Heart right ventricle (tissue), 16 donors: ENCODE data around the gene KLC3. TPM values are rescaled to one million over a fixed set of nuclear protein-coding genes. Genes with fewer than 3 reads are reported as not detected.

ENCODE experiments used
- ATAC-seq, 8 donors: fragments of 200-7000 bp; cut with Tn5 transposase; one replicate each; pipeline ENCODE4 v1.9.1; 2020; ENCODE audit warnings: mild to moderate bottlenecking in 8 of 8, moderate library complexity in 8 of 8, moderate number of reproducible peaks in 1 of 8
- DNase-seq, 2 donors: peaks; one replicate each; pipeline ENCODE4 v3.0.0-alpha.2; 2020
- H3K27ac ChIP-seq, 10 donors: fragments of 200-600 bp; sonication (generic) in 2 of 10; one replicate each; pipeline versions ENCODE4 v1.5.0 to v1.8.0; 2020 to 2022; ENCODE audit warnings: mild to moderate bottlenecking in 3 of 10
- H3K27me3 ChIP-seq, 7 donors: fragments of 200-600 bp; one replicate each; pipeline ENCODE4 v1.8.0; 2021 to 2022; ENCODE audit warnings: mild to moderate bottlenecking in 2 of 7
- H3K36me3 ChIP-seq, 9 donors: fragments of 200-600 bp; sonication (generic) in 1 of 9; one replicate each; pipeline versions ENCODE4 v1.5.0 to v1.8.0; 2020 to 2022; ENCODE audit warnings: mild to moderate bottlenecking in 2 of 9
- H3K4me1 ChIP-seq, 9 donors: fragments of 200-600 bp; sonication (generic) in 1 of 9; one replicate each; pipeline versions ENCODE4 v1.5.0 to v1.8.0; 2020 to 2022; ENCODE audit warnings: mild to moderate bottlenecking in 4 of 9
- H3K4me3 ChIP-seq, 10 donors: fragments of 200-600 bp; sonication (generic) in 2 of 10; one replicate each; pipeline versions ENCODE4 v1.5.0 to v1.8.0; 2020 to 2022; ENCODE audit warnings: mild to moderate bottlenecking in 7 of 10, moderate library complexity in 2 of 10
- H3K9me3 ChIP-seq, 11 donors: fragments of 200-600 bp in 10 of 11; sonication (generic) in 2 of 11; one replicate each; pipeline versions ENCODE4 v1.5.0 to v1.8.0; 2013 to 2022; ENCODE audit warnings: mild to moderate bottlenecking in 2 of 11, control low read depth in 1 of 11, moderate library complexity in 1 of 11
- WGBS, 2 donors: extraction: QIAGEN DNeasy Blood & Tissue Kit; methylation state at CpG; one replicate each; pipeline ENCODE4 v1.1.7; 2013; ENCODE audit warnings: inconsistent platforms in 1 of 2; 5-methylcytosine and 5-hydroxymethylcytosine counted together
- intact Hi-C, 10 donors: fragments of 100-400 bp; cut with DNase I; formaldehyde crosslinking; loops; one replicate each; pipeline versions ENCODE4 v1.11.1 to v1.14.2; 2022
- polyA plus RNA-seq, 2 donors: library from polyadenylated mRNA; stranded (reverse); fragments of 200-250 nt; gene quantifications; one replicate each; pipeline ENCODE4 v1.2.3, GENCODE V29; 2013
- total RNA-seq, 10 donors: library from RNA; stranded (reverse); fragmentation: NEBNext Ultra II Directional in 3 of 10; extraction: Animal tissue kit (Norgen Biotek cat#: 25700) in 3 of 10; gene quantifications; one replicate each; pipeline versions ENCODE4 v1.2.1 to v1.2.4, GENCODE V29; 2021 to 2023
- TF ChIP-seq, protein P1 (sequence below), 9 donors: fragments of 200-600 bp; sonication (generic) in 2 of 9; IDR thresholded peaks; one replicate each; pipeline versions ENCODE4 v1.5.0 to v1.8.0; 2021 to 2022; ENCODE audit warnings: antibody characterized with exemption in 9 of 9, mild to moderate bottlenecking in 5 of 9, moderate library complexity in 1 of 9
- donor health status: Arrhythmogenic right ventricular cardiomyopathy.
- donor health status: ischemic (EF 13 %, LVEDD 7.1; RV severe dilation, severe dysfunction).
- donor health status: healthy with polysubstance abuse.
- donor health status: DM: no; HTN: yes; CAD: no.
- donor health status: DM: no; HTN: no; CAD: no.
- donor health status: ischemic (EF 25% LVEDD 6.9; RV normal size, moderate dysfunction).
- donor health status: ischemic (EF 25% LVEDD 5.7; RV mildly dilated, moderate dysfunction).
- donor health status: healthy.
- donor health status: DM: yes; HTN: yes; CAD: no.
- donor health status: Ischemic cardiomyopathy.
- donor health status: ischemic (EF 35%, LVEDD 5.7; RV mildly dilated, moderate dysfunction).
- donor health status: nonischemic (EF 11% LVEDD 7.7; RV severe dilation, severe dysfunction).
- donor health status: DM: yes; HTN: yes; CAD: no.
- donor health status: PGD.
- donor health status: ischemic (EF 29% LVEDD 5.4; RV normal size, mild dysfunction).
- donor health status: nonischemic (EF 23%, LVEDD 6.1; RV moderate dilation, normal function).

KLC3 gene
- total and polyA plus RNA-seq, 12 donors: 0.14 to 0.16 (median 0.14) TPM; not detected in 9

DNA sequence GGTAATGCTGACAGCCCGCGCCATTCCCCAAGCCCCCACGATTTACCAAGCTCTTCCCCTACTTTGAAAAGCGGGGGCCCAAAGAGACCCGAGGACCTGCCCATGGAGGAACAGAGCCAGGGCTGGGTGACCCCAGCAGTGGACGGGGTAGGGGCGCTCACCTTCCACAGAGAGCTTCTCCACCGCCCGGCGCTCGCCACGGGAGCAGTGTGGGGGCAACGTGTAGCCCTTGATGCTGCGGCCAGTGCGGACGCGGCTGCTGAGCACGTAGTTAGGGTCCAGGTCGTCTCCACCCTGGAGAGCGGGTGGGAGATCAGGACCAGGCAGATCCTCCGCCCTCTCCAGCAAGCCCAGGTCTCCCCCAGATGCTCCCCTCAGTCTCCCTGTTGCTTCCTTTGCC, 25.2 kb upstream of the KLC3 start:
- Histone ChIP-seq H3K36me3 (peaks cover 0 to 67% (median 0%) of the 10 kb centered on the region in 9 donors), H3K27me3 (peaks cover 0 to 10% (median 0%) of the 10 kb centered on the region in 7 donors), H3K4me1 (peaks cover 0 to 65% (median 5%) of the 10 kb centered on the region in 9 donors), H3K9me3 (no peaks in the 10 kb centered on the region), H3K27ac (no peak overlapping the region), H3K4me3 (no peak overlapping the region)
- DNase-seq: no peak
- 58 to 59% methylated on average over 21 of the region's 21 CpGs for WGBS, 2 donors
- ATAC-seq: peak in 2 of 8 donors; percentile 3 to 11
- TF ChIP-seq, protein P1, sequence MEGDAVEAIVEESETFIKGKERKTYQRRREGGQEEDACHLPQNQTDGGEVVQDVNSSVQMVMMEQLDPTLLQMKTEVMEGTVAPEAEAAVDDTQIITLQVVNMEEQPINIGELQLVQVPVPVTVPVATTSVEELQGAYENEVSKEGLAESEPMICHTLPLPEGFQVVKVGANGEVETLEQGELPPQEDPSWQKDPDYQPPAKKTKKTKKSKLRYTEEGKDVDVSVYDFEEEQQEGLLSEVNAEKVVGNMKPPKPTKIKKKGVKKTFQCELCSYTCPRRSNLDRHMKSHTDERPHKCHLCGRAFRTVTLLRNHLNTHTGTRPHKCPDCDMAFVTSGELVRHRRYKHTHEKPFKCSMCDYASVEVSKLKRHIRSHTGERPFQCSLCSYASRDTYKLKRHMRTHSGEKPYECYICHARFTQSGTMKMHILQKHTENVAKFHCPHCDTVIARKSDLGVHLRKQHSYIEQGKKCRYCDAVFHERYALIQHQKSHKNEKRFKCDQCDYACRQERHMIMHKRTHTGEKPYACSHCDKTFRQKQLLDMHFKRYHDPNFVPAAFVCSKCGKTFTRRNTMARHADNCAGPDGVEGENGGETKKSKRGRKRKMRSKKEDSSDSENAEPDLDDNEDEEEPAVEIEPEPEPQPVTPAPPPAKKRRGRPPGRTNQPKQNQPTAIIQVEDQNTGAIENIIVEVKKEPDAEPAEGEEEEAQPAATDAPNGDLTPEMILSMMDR (IDR thresholded peaks at IDR 0.05): no peak
- intact Hi-C loops: no loop called here

DNA sequence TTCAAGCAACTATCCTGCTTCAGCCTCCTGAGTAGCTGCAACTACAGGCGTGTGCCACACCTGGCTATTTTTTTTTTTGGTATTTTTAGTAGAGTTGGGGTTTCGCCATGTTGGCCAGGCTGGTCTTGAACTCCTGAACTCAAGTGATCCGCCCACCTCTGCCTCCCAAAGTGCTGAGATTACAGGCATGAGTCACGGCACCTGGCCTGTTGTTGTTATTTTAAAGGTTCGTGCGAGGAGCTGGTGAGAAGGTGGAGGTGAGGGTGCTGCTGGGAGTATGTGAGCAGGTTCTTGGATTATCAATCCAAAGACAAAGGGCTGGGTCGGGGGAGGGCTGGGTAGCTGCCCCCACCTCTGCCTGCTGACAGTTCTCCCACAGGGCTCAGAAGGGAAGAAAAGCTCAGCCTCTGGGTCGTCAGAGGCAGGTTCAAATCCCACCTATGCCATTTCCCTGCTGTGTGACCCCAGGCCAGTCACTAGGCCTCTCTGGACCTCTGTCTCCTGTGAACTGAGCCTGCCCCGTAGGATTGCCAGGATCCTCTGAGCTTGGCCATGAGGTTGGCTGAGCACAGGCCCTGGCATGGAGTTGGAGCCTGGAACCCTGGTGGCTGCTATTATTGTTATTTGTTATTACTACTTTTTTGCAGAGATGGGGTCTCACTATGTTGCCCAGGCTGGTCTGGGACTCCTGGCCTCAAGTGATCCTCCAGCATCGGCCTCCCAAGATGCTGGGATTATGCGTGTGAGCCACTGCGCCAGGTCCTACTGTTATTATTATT, 19.4 kb upstream of the KLC3 start:
- ATAC-seq (no peak), DNase-seq (no peak)
- TF ChIP-seq, protein P1 (IDR thresholded peaks at IDR 0.05): no peak
- intact Hi-C loops: loop anchor here in 1 of 10 donors (10.0 kb wide), 1 partner anchor 66 kb away; the partner anchor contains the start of gene MARK4
- Histone ChIP-seq H3K9me3 (no peaks in the 10 kb centered on the region), H3K27ac (peak overlapping the region in 8 of 10 donors; percentile 53 to 99 (median 96)), H3K4me1 (peaks cover 0 to 54% (median 8%) of the 10 kb centered on the region in 9 donors), H3K27me3 (peaks cover 0 to 37% (median 17%) of the 10 kb centered on the region in 7 donors), H3K4me3 (peak overlapping the region; percentile 32 to 64 (median 56)), H3K36me3 (peaks cover 0 to 32% (median 0%) of the 10 kb centered on the region in 9 donors)
- 44 to 61% methylated on average over 12 of the region's 12 CpGs for WGBS, 2 donors

DNA sequence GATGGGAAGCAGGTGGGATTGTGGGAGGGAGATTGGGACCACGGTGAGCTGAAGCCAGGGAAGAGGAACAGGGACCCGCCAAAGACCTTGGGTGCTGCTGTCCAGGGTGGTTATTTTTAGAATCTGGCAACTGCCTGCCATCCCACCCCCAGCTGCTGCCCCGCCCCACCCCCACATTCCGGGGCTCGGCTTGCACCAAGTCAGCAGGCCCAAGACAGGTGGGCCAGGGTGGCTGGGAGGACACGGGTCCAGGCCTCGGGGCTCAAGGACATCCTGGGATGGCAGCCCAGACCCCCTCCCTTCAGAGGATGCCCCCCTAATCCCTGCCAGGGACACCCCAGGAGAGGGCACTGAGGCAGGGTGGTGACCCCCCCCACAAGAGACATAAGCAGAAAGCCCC, 18.7 kb upstream of the KLC3 start:
- peak; percentile 23 to 72 (median 48) for ATAC-seq
- DNase-seq: peak; percentile 60 to 61
- Histone ChIP-seq H3K4me3 (peak overlapping the region; percentile 32 to 64 (median 56)), H3K9me3 (no peaks in the 10 kb centered on the region), H3K27me3 (peaks cover 0 to 34% (median 17%) of the 10 kb centered on the region in 7 donors), H3K36me3 (peaks cover 0 to 25% (median 0%) of the 10 kb centered on the region in 9 donors), H3K27ac (peak overlapping the region; percentile 79 to 99 (median 96)), H3K4me1 (peaks cover 0 to 58% (median 8%) of the 10 kb centered on the region in 9 donors)
- TF ChIP-seq, protein P1 (IDR thresholded peaks at IDR 0.05): no peak
- intact Hi-C loops: loop anchor here in 1 of 10 donors (10.0 kb wide), 1 partner anchor 67 kb away; the partner anchor contains the start of gene MARK4
- WGBS, 2 donors: 22 to 24% methylated on average over 7 of the region's 7 CpGs

DNA sequence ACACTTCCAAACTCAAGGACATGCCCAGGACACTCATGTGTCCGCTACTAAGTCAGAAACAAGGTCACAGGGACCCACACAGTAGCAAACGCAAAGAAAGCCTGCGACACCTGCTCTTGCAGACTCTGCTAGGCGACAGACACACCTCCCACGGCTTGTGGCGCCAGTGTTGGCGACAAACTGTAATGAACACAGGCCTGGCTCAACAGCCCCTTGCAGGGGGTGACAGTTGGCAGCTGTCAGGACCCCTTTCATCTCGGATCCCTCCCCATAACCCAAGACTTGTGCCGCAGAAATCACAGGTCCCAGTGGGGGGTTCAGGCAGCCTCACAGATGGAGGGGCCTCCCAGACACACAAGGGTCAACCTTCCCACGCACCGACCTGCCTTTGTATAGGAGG, 18.2 kb upstream of the KLC3 start:
- Histone ChIP-seq H3K36me3 (peaks cover 0 to 21% (median 0%) of the 10 kb centered on the region in 9 donors), H3K4me3 (peak overlapping the region; percentile 32 to 64 (median 56)), H3K4me1 (peaks cover 0 to 58% (median 8%) of the 10 kb centered on the region in 9 donors), H3K27me3 (peaks cover 0 to 31% (median 17%) of the 10 kb centered on the region in 7 donors), H3K27ac (peak overlapping the region; percentile 79 to 99 (median 96)), H3K9me3 (no peaks in the 10 kb centered on the region)
- TF ChIP-seq, protein P1 (IDR thresholded peaks at IDR 0.05): no peak
- peak in 4 of 8 donors; percentile 1 to 19 (median 2) for ATAC-seq
- 23 to 38% methylated on average over 11 of the region's 11 CpGs for WGBS, 2 donors
- intact Hi-C loops: loop anchor here in 1 of 10 donors (10.0 kb wide), 1 partner anchor 68 kb away; the partner anchor contains the start of gene MARK4
- no peak for DNase-seq
